Stimulated activated CD4-positive, alpha-beta T cell treated with anti-CD3 and anti-CD28 coated beads, Interleukin-1b, Interleukin-23, amount 100 ng/mL, for 1 hour (primary cell): Measurements from ENCODE around the gene IKBIP.
"Not testable (repeated sequence)": the region's sequence is repeated elsewhere in the genome, so short reads cannot be mapped to it uniquely, and the experiment has no call there.

Experiments
- DNase-seq, 2 donors: peaks; one replicate each; pipeline ENCODE4 v3.0.0-alpha.2; 2020; ENCODE audit warnings: low read depth in 2 of 2

The IKBIP gene

GRCh38 chr12:98576795-98577194, 67.8 kb downstream of the IKBIP start:
- not testable (repeated sequence) for DNase-seq

GRCh38 chr12:98575013-98575412, 69.6 kb downstream of the IKBIP start:
- DNase-seq: no peak
